ENCODE measurements around the gene BEAN1.

GRCh38 chr16:66523861-66524354 is 96.8 kb downstream of the BEAN1 start:
- TF ChIP-seq CTCF (conservative IDR thresholded peaks at IDR 0.05) (no peak), EZH2 (IDR thresholded peaks at IDR 0.05; ENCODE audit: low read depth) (no peak)

Measured in PC-9 (cell line).